ENCODE data around the gene ISOC1.

Gene ISOC1

DNA sequence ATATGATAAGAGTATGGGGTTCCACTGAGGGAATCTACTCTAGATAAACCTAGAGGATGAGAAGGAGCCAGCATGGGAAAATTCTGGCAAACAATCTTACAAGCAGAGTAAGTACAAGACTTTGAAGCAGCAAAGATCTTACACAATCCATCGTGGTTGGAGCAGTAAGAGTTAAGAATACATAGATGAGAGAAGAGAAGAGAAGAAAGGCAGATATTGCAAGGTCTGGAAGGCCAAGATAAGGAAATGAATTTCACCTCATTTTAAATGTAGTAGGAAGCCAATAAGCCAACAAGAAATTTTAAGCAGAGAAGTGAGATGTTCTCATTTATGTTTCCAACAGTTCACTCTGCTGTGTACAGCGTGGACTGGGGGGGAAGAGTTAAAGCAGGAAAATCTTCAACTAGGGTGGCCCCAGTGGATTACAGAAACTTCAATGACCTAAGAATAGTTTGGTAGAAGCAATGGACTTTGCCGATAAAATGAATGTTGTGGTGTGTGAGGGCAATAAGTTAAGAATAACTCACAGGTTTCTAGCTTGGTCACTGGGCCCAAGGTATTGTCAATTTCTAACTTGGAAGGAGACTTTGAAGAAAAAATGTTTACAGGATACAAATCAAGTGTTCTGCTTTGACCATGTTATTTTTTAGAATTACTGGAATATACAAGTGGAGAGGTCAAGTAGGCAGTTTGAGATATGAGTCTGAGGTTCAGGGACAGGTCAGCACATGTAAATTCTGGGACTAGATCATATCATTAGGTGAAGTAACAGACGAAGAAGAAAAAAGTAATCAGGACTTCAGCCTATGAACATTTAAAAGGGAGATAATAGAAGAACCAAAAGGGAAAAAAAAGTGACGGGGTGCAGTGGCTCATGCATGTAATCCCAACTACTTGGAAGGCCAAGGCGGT is 12.1 kb upstream of the ISOC1 start:
- no peak overlapping the region for H3K4me3 ChIP-seq (ENCODE audit: low read depth, low read length)
- DNase-seq (ENCODE audit: low read depth): no peak

DNA sequence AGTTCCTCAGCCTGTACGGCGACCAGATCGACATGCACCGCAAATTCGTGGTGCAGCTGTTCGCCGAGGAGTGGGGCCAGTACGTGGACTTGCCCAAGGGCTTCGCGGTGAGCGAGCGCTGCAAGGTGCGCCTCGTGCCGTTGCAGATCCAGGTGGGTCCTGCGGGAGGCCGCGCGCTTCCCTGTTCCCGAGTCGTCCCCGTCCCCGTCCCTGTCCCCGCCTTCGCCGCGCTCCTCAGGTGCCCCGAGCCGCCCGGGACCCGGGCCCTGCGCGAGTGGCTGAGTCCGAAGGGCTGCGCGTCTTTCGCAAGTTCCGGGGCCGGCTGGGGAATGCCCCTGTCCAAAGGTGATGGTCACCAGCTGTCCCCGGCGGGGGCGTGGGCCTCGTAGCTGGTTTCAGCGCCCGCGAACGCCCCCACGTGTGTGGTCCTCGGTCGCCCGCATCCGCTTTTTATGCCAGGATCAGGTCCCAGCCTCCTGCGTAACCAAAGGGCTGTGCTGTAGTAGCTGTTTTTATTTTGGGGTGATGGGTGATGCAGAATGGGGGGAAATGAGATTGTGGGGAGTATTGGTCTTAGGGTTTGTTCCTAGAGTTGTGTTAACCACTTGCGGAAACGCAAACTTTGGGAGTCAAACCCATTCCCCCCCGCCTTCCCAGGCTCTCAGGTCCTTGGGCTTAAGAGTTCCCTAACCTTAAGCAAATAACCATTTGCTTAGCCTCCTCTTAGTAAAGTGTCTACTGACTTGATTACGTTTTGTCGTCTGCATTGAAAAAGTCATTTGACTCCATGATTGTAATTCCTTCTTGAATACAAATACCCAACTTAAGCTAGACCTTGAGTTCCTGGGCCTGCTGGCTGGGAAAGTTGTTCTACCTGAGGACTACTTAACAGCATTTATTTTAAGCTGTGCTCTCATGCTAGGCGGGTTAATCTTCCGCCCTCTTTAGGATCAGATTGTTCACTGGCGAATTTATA is 663 bp downstream of the ISOC1 start:
- DNase-seq (ENCODE audit: low read depth): no peak
- H3K4me3 ChIP-seq (ENCODE audit: low read depth, low read length): peak overlapping the region; percentile 92

DNA sequence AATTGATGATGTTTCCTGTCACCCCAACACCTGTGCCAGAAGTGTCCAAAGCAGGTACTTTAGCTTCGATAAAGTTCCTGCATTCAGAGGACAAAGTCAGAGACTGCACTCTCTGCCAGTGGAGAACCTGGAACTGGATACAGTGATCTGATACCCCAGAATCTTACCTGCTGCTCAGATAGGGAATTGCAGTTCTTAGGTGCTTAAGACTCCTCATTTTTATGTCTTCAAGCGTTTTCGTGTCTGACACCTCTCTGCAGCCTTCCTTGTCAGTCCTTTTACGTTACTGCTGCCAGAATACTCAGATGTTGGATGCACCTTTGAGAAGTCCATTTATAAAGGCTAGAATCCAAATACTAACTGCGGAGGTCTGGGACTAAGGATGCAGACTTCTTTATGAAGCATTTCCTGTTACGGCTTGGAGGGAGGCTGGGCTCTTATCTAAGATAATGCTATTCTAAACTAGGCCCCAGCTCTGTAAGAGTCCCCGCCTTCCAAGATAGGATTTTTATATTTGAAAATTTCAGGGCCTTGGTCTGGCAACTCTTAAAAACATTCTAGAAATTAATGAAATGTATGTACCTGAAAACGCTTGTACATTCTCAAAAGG is 1.9 kb downstream of the ISOC1 start:
- H3K4me3 ChIP-seq (ENCODE audit: low read depth, low read length): no peak overlapping the region
- DNase-seq (ENCODE audit: low read depth): no peak

DNA sequence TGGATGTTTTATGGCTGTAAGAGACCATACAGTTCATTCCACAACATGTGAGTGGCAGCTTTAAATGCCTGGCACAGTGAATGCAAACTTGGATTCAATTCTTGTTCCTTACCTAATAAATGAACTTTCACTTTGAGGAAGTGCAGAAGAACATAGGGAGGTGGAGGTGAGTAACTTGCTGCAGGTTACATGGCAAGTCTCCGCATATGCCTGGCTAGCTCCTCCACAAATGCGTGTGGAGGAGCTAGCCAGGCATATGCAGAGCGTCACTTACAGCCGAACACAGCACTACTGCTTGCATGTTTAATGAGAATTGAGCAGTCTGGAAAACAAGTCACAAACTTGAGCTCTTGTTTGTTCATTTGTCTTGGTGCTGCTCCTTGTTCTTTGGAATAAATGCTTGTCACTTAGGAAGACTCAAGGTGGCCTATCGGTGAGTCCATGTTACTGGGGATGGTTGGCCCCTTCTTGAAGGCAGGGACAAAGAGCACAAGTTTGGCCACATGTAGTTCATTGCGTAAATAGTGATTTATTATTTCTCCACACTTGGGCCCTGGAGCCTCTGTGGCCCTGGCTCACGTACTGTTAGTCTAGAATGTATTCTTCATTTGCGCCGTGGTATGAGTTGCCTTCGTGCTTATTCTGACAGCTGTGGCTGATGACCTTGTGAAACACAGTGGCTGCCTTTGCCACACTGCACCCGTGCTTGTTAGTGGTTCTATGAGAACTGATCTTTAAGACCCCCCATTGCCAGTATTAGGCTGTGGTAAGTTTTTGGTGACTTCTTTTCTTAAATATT is 3.1 kb downstream of the ISOC1 start:
- H3K4me3 ChIP-seq (ENCODE audit: low read depth, low read length): no peak overlapping the region
- no peak for DNase-seq (ENCODE audit: low read depth)

DNA sequence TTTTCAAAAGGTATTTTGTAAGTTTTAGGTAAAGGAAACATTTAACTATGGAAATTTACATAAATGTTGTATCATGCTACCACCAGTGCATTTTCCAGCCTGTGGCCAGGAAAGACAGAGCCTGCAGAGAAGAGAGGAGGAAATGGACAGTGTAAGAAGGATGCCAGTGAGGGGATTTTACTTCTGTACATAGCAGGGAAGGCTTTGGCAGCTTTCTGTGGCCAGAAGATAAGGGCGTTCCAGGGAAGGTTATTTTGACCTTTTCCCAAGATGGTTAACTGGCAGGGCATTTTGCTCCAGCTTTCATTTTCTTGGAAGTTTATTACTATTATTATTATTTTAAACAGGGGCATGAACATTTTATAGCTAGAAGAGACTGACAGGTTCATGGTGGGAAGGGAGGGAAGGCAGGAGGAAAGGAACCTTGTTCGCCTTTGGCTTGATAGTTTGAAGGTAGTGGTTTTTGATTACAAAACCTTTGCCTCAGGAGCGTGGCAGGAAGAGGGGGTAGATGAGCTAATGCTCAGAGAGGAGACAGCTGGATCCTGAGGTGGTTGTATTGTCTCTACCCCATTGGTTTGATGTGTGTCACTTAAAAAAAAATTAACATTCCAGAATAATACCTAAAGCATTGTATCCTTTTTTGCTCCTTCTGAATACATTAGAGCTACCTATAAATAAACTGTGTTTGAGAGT is 4.1 kb downstream of the ISOC1 start:
- DNase-seq (ENCODE audit: low read depth): no peak
- H3K4me3 ChIP-seq (ENCODE audit: low read depth, low read length): no peak overlapping the region

DNA sequence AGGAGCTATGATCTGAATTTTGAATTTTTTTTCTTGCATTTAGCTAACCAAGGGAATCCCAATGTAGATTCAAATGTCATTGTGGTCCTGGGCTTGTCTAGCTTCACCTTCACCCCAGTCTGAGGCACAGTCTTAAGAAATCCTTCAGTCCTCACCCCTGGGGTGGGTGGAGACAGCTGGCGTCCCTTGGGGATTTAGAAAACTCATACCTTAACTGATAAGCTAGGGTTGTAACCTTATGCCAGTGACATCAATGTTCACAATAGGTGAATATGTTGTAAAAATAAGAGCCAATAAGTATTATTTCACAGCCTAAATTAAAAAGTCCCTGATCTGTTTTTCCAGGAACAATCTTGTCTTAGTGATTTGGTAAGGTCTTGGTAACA is 4.6 kb downstream of the ISOC1 start:
- no peak for DNase-seq (ENCODE audit: low read depth)
- H3K4me3 ChIP-seq (ENCODE audit: low read depth, low read length): no peak overlapping the region

DNA sequence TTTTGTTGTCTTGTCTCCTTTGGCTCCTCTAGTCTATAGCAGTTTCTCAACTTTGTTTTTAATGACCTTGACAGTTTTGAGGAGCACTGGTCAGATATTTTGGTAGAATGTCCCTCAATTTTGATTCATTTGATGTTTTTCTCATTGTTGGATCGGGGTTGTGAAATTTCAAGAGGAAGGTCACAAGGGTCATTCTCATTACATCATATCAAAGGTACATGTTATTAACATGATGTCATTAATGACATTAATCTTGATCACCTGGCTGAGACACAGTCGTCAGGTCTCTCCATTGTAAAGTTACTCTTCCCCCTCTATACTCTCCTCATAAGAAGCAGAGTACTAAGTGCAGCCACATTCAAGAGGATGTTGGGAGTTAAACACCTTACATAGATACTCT is 7.2 kb downstream of the ISOC1 start:
- H3K4me3 ChIP-seq (ENCODE audit: low read depth, low read length): no peak overlapping the region
- DNase-seq (ENCODE audit: low read depth): no peak

DNA sequence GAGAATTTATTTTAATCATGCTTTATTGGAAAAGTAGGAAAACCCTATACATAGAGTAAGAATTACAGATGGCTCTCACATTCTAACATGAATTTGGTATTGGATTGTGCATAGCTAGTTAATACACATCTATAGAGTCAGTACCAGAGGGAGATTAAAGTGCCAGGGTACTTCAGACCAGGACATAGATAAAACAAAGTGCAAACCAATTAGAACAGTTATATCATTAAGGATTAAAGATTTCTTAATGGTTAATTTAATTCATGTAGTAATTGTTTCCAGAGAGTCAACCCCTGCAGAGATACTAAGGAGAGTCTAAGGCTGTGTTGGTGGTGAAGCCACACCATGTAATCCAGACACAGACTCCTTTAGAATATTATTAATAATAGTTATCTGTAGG is 8.8 kb downstream of the ISOC1 start:
- DNase-seq (ENCODE audit: low read depth): no peak
- no peak overlapping the region for H3K4me3 ChIP-seq (ENCODE audit: low read depth, low read length)

DNA sequence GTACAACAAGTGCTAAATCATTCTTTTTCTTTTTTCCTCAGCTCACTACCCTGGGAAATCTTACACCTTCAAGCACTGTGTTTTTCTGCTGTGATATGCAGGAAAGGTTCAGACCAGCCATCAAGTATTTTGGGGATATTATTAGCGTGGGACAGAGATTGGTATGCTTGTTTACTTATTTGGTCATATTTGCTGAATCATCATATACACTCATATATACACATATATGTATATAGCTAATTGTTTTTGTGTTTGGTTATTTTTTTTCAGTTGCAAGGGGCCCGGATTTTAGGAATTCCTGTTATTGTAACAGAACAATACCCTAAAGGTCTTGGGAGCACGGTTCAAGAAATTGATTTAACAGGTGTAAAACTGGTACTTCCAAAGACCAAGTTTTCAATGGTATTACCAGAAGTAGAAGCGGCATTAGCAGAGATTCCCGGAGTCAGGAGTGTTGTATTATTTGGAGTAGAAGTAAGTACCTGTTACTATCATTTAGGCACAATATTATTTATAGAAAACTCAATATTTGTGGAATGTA is 10.4 kb downstream of the ISOC1 start:
- DNase-seq (ENCODE audit: low read depth): no peak
- no peak overlapping the region for H3K4me3 ChIP-seq (ENCODE audit: low read depth, low read length)

DNA sequence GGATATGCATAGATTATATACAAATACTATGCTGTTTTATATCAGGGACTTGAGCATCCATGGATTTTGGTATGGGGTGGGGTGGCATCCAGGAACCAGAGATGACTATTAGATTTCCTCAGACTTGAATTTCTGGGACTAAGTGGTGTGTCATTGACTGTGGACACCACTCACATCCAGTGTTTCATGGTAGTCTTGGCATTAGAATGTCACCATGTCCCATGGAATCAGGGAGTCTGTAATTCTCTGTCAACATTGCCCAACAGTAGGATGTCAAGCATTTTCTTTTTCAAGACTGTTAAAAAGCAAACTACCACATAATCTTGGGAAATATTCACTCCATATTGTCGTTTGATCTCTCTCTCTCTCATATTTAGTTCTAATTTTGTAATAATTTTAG is 13.1 kb downstream of the ISOC1 start:
- H3K4me3 ChIP-seq (ENCODE audit: low read depth, low read length): no peak overlapping the region
- DNase-seq (ENCODE audit: low read depth): no peak

DNA sequence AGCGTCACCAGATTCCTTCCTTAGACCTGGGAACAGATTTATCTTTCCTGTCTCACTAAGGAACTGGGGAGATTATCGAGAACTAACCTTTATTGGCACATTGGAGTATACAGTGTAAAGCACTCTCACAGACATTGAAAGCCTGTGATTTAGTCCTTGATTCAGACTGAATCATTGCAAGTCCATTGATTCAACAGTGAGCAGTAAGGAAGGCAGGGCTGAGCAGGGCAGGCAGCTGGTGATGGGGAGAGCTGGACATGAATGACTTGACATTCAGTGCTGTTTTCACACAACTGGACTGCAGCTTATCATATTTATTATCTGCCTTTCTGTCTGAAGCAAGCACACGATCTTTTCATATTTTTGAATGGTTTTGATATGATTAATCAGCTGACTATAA is 16.2 kb downstream of the ISOC1 start:
- DNase-seq (ENCODE audit: low read depth): no peak
- no peak overlapping the region for H3K4me3 ChIP-seq (ENCODE audit: low read depth, low read length)

DNA sequence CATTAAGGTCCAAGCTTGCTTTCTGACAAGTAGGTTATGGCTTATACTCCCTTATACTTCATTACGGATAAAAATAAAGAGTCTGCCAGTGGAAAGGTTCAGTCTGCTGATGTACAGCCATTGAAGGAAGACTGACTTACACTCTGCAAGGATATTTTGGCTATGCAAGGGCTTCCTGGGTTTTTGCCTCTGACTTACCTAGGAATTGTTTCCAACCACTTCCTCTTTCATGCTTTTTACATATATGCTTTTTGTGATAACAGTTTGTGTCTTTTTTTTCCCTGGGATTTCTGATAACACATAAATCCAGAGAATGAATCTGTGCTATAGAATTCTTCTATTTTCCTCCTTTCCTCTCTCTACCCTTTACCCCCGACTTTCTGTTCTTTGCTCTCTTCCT is 16.8 kb downstream of the ISOC1 start:
- no peak overlapping the region for H3K4me3 ChIP-seq (ENCODE audit: low read depth, low read length)
- no peak for DNase-seq (ENCODE audit: low read depth)

DNA sequence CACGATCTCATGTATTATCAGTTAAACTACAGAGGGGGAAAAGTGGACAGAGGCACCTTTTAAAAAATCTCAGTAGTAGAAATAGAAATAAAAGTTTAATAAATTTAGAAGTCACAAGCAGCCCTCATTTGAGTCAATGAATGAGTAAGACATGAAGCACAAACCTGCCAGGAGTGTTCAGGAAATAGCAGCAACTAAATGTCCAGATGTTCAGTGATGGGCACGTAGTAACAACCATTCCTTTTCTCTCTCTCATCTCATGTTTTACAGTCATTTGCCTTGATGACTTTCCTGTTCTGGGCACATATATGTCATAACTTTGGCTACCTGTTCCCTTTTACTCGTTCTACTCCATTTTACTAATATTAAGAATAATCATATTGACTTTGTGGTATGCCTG is 17.7 kb downstream of the ISOC1 start:
- no peak for DNase-seq (ENCODE audit: low read depth)
- H3K4me3 ChIP-seq (ENCODE audit: low read depth, low read length): no peak overlapping the region

DNA sequence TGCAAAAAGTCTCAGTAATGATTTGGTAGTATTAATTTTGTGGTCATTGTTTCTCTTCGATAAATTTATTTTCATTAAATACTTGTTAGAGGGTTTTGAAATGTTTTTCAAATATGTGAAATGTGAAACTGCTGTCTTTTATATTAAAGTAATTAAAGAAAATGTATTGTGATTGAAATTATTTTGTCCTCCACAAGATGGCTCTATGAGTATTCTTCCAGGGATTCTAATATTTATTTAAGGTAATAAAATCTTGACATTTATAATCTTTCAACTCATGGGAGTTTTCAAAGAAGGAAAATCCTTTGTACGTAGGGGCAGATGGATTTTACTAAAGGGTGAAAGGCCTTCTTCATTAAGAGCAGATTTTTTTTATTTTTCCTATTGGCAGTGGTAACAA is 19.3 kb downstream of the ISOC1 start:
- DNase-seq (ENCODE audit: low read depth): no peak
- no peak overlapping the region for H3K4me3 ChIP-seq (ENCODE audit: low read depth, low read length)

DNA sequence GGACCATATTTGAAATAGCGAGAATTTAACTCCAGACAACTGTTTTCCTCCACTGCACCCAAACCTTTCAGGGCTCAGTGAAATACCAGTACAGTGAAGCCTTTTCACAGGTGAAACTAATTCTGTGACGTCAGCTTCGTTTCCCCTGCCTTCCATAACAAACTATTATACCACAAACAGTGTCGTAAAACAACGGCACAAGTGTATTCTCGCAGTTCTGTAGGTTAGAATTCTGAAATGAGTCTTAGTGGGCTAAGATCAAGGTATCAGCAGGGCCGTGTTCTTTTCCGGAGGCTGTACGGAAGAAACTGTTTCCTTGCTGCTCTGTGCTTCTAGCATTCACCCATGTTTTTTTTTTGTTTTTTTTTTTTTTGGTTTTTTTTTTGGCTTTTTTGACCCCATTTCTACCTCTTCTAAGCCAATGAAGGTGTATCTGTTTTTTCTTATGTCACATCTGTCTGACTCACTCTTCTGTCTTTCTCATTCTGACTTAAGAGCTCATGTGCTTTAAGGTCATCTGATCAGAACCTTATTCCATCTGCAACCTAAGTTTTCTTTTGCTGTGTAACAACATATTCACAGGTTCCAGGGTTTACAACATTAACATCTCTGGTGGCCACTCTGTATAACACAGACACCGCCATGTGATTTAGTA is 20.1 kb downstream of the ISOC1 start:
- no peak overlapping the region for H3K4me3 ChIP-seq (ENCODE audit: low read depth, low read length)
- no peak for DNase-seq (ENCODE audit: low read depth)

DNA sequence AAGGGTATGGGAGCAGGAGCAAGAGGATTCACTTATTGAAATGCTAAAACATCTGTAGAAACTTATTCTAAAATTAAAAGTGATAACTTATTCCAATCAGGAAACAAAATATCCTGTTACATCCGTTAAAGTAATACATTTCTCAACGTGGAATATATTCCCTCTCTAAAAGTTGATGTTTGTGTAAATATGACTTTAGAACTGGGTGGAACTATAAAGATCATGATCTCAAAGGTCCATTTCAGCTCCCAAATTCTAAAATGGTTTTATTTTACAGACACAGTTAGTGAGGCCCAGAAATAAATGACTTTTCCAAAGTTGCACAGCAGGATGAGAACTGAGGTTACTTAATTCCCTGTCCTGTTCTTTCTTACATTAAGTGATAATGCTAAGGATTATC is 21.1 kb downstream of the ISOC1 start:
- DNase-seq (ENCODE audit: low read depth): no peak
- no peak overlapping the region for H3K4me3 ChIP-seq (ENCODE audit: low read depth, low read length)

DNA sequence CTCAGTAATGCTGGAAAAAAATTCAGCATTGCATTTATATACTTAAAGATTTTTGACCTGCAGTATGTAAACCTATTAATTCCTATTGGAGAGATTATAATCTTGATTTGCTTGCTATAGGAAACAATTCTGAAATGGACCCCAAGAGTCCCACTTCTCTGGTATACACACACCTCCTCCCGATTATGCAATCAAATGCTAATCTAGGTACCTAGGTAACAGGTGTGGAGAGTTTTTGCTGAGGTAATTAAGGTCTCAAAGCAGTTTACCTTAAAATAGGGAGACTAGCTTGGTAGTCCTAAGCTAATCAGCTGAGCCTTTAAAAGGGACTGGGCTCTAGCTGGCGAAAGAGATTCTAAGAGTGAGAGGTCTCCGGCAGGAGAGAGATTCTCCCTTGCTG is 22.2 kb downstream of the ISOC1 start:
- no peak overlapping the region for H3K4me3 ChIP-seq (ENCODE audit: low read depth, low read length)
- no peak for DNase-seq (ENCODE audit: low read depth)

DNA sequence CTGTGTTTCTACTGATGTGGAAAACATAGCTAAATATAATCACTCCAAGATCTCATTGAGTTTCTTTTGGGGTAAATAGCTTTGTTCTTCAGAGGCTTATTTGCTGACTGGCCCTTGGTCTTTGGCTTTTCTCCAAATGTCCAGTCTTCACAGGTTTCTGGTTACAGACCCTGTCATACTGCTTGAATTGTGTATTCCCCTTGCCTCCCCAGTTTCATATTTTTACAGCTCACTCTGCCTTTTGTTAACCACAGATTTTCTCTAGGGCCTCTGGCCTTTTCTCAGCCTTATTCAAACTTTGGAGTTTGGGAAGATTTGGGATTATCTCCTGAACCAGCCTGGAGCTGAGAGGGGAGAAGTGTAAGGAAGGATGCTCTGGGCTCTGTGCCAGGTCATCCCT is 23.9 kb downstream of the ISOC1 start:
- no peak for DNase-seq (ENCODE audit: low read depth)
- no peak overlapping the region for H3K4me3 ChIP-seq (ENCODE audit: low read depth, low read length)

All from skeletal muscle cell (primary cell).